Right lobe of liver (tissue), 4 donors: Measurements from ENCODE around the gene IGFBPL1.

Source experiments
- CTCF ChIP-seq, 4 donors: fragments of 200-600 bp in 3 of 4; fragments of 450-650 bp in 1 of 4; IDR thresholded peaks; one replicate each; pipeline versions ENCODE4 v1.5.1 to v1.8.0; 2016 to 2022; ENCODE audit warnings: antibody characterized with exemption in 4 of 4, mild to moderate bottlenecking in 2 of 4
- POLR2A ChIP-seq: fragments of 450-650 bp; IDR thresholded peaks from one replicate; pipeline ENCODE4 v1.6.1; 2017; ENCODE audit warnings: antibody characterized with exemption, mild to moderate bottlenecking
- donor health status: DM: no; HTN: no; CAD: no.
- donor health status: DM: no; HTN: no; CAD: no.
- donor health status: DM: no; HTN: yes; CAD: no.

- no peak for TF ChIP-seq CTCF (IDR thresholded peaks at IDR 0.05)
- no peak for TF ChIP-seq POLR2A
These were observed 11.0 kb downstream of the IGFBPL1 start for GRCh38 chr9:38413283-38413682.
